ENCODE data around the gene DMBX1.

DNA sequence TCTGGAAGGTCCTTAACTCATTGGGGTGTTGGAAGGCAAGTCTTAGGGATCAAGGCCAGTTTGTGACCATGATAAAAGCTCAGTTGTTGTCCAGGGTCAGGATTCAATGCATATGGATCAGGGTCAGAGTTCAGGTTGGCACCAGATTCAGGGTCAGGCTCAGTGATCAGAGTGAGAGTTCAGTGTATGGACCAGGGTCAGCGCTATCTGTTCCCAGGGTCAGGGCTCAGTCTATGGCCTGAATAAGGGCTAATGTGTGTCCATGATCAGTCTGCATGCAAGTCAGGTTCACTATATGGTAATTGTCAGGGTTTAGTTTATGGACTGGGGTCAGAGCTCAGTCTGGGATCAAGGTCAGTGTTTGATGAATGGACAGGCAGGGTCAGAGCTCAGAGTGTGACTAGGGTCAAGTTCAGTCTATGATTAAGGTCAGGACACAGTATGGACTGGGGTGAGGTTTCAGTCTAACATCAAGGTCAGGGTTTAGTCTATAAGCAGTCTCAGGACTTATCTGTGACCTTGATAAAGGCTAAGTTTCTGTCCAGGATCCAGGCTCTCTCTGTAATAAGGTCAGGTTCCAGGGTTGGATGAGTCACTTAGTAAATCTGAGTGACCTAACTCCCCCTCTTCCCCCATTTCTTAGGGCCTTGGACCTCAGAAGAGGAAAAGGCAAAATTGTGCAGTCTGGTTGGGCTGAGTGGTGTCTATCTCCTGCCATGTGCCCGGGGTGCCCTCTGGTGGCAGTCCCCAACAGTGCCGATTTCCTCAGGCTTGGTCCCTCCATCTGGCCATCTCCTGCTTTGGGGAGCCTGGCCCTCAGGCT is 38.0 kb downstream of the DMBX1 start:
- TF ChIP-seq, protein P1, sequence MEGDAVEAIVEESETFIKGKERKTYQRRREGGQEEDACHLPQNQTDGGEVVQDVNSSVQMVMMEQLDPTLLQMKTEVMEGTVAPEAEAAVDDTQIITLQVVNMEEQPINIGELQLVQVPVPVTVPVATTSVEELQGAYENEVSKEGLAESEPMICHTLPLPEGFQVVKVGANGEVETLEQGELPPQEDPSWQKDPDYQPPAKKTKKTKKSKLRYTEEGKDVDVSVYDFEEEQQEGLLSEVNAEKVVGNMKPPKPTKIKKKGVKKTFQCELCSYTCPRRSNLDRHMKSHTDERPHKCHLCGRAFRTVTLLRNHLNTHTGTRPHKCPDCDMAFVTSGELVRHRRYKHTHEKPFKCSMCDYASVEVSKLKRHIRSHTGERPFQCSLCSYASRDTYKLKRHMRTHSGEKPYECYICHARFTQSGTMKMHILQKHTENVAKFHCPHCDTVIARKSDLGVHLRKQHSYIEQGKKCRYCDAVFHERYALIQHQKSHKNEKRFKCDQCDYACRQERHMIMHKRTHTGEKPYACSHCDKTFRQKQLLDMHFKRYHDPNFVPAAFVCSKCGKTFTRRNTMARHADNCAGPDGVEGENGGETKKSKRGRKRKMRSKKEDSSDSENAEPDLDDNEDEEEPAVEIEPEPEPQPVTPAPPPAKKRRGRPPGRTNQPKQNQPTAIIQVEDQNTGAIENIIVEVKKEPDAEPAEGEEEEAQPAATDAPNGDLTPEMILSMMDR (IDR thresholded peaks at IDR 0.05; ENCODE audit: low read depth, low read length, missing input control), result peak; percentile 91
- TF ChIP-seq RXRA (IDR thresholded peaks at IDR 0.05) (peak; percentile 41 to 57), TAF1 (conservative IDR thresholded peaks at IDR 0.05) (no peak), GABPA (IDR thresholded peaks at IDR 0.05 in 1 of 2, conservative IDR thresholded peaks at IDR 0.05 in 1 of 2) (no peak), SP1 (IDR thresholded peaks at IDR 0.05) (no peak), FOXA1 (IDR thresholded peaks at IDR 0.05) (no peak), YY1 (IDR thresholded peaks at IDR 0.05) (no peak), NR2F2 (IDR thresholded peaks at IDR 0.05) (peak; percentile 81), RAD21 (IDR thresholded peaks at IDR 0.05) (peak; percentile 96 to 98), JUND (IDR thresholded peaks at IDR 0.05) (no peak), EGR1 (IDR thresholded peaks at IDR 0.05; ENCODE audit: low read depth in 2 of 2) (no peak)
- TF ChIP-seq, protein P2, sequence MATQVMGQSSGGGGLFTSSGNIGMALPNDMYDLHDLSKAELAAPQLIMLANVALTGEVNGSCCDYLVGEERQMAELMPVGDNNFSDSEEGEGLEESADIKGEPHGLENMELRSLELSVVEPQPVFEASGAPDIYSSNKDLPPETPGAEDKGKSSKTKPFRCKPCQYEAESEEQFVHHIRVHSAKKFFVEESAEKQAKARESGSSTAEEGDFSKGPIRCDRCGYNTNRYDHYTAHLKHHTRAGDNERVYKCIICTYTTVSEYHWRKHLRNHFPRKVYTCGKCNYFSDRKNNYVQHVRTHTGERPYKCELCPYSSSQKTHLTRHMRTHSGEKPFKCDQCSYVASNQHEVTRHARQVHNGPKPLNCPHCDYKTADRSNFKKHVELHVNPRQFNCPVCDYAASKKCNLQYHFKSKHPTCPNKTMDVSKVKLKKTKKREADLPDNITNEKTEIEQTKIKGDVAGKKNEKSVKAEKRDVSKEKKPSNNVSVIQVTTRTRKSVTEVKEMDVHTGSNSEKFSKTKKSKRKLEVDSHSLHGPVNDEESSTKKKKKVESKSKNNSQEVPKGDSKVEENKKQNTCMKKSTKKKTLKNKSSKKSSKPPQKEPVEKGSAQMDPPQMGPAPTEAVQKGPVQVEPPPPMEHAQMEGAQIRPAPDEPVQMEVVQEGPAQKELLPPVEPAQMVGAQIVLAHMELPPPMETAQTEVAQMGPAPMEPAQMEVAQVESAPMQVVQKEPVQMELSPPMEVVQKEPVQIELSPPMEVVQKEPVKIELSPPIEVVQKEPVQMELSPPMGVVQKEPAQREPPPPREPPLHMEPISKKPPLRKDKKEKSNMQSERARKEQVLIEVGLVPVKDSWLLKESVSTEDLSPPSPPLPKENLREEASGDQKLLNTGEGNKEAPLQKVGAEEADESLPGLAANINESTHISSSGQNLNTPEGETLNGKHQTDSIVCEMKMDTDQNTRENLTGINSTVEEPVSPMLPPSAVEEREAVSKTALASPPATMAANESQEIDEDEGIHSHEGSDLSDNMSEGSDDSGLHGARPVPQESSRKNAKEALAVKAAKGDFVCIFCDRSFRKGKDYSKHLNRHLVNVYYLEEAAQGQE (IDR thresholded peaks at IDR 0.05), result no peak
- TF ChIP-seq, protein P3, sequence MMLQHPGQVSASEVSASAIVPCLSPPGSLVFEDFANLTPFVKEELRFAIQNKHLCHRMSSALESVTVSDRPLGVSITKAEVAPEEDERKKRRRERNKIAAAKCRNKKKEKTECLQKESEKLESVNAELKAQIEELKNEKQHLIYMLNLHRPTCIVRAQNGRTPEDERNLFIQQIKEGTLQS (IDR thresholded peaks at IDR 0.05), result no peak
- TF ChIP-seq, protein P4, sequence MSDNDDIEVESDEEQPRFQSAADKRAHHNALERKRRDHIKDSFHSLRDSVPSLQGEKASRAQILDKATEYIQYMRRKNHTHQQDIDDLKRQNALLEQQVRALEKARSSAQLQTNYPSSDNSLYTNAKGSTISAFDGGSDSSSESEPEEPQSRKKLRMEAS (IDR thresholded peaks at IDR 0.05), result no peak
